ENCODE measurements around the gene PRH1. TPM values are rescaled to one million over a fixed set of nuclear protein-coding genes. Genes with fewer than 3 reads are reported as not detected.

Gene PRH1
- total RNA-seq, 1 experiment from 2014 or later = 12.4 TPM

- Mint-ChIP-seq H3K27me3 (ENCODE audit: unreplicated experiment) (no peaks in the 10 kb centered on the region), H3K36me3 (ENCODE audit: insufficient read depth, unreplicated experiment) (no peaks in the 10 kb centered on the region), H3K9me3 (ENCODE audit: low read depth, unreplicated experiment) (peaks cover 5% of the 10 kb centered on the region), H3K4me1 (ENCODE audit: low read depth, unreplicated experiment) (no peaks in the 10 kb centered on the region), H3K4me3 (ENCODE audit: low read depth, unreplicated experiment) (no peak overlapping the region), H3K27ac (ENCODE audit: unreplicated experiment) (no peak overlapping the region)
- intact Hi-C loops (cut with micrococcal nuclease; ENCODE audit: unreplicated experiment) = no loop called here
- CTCF ChIA-PET = no interaction called here
- TF ChIP-seq CTCF (IDR thresholded peaks at IDR 0.05; ENCODE audit: unreplicated experiment) = no peak
- no TSS peak for BruUV-seq (replicated peaks)
- DNase-seq = no peak
Observed at GRCh38 chr12:10900972-10901371, 16.9 kb upstream of the PRH1 start.

- intact Hi-C loops (cut with micrococcal nuclease; ENCODE audit: unreplicated experiment) = no loop called here
- no peak overlapping the region for H3K27ac Mint-ChIP-seq (ENCODE audit: unreplicated experiment)
Observed at GRCh38 chr12:10900530-10900929, 16.5 kb upstream of the PRH1 start.

GRCh38 chr12:10896854-10897253 lies 12.8 kb upstream of the PRH1 start:
- no peaks in the 10 kb centered on the region for H3K36me3 Mint-ChIP-seq (ENCODE audit: insufficient read depth, unreplicated experiment)
- no peak overlapping the region for H3K27ac Mint-ChIP-seq (ENCODE audit: unreplicated experiment)
- H3K9me3 Mint-ChIP-seq (ENCODE audit: low read depth, unreplicated experiment) = peaks cover 2% of the 10 kb centered on the region
- CTCF ChIA-PET = no interaction called here
- H3K27me3 Mint-ChIP-seq (ENCODE audit: unreplicated experiment) = no peaks in the 10 kb centered on the region
- BruUV-seq (replicated peaks) = no TSS peak
- intact Hi-C loops (cut with micrococcal nuclease; ENCODE audit: unreplicated experiment) = no loop called here
- TF ChIP-seq CTCF (IDR thresholded peaks at IDR 0.05; ENCODE audit: unreplicated experiment) = no peak
- H3K4me3 Mint-ChIP-seq (ENCODE audit: low read depth, unreplicated experiment) = no peak overlapping the region
- H3K4me1 Mint-ChIP-seq (ENCODE audit: low read depth, unreplicated experiment) = peaks cover 8% of the 10 kb centered on the region
- DNase-seq = no peak

More at GRCh38 chr12:10900530-10900929, 16.5 kb upstream of the PRH1 start:
- DNase-seq = no peak
- Mint-ChIP-seq H3K36me3 (ENCODE audit: insufficient read depth, unreplicated experiment) (no peaks in the 10 kb centered on the region), H3K4me3 (ENCODE audit: low read depth, unreplicated experiment) (no peak overlapping the region), H3K4me1 (ENCODE audit: low read depth, unreplicated experiment) (no peaks in the 10 kb centered on the region), H3K27me3 (ENCODE audit: unreplicated experiment) (no peaks in the 10 kb centered on the region), H3K9me3 (ENCODE audit: low read depth, unreplicated experiment) (peaks cover 5% of the 10 kb centered on the region)
- TF ChIP-seq CTCF (IDR thresholded peaks at IDR 0.05; ENCODE audit: unreplicated experiment) = no peak
- CTCF ChIA-PET = no interaction called here
- BruUV-seq (replicated peaks) = no TSS peak

- TF ChIP-seq CTCF (IDR thresholded peaks at IDR 0.05; ENCODE audit: unreplicated experiment) = no peak
- Mint-ChIP-seq H3K36me3 (ENCODE audit: insufficient read depth, unreplicated experiment) (no peaks in the 10 kb centered on the region), H3K27ac (ENCODE audit: unreplicated experiment) (no peak overlapping the region), H3K4me1 (ENCODE audit: low read depth, unreplicated experiment) (peaks cover 8% of the 10 kb centered on the region), H3K9me3 (ENCODE audit: low read depth, unreplicated experiment) (no peaks in the 10 kb centered on the region), H3K27me3 (ENCODE audit: unreplicated experiment) (no peaks in the 10 kb centered on the region), H3K4me3 (ENCODE audit: low read depth, unreplicated experiment) (no peak overlapping the region)
- intact Hi-C loops (cut with micrococcal nuclease; ENCODE audit: unreplicated experiment) = no loop called here
- CTCF ChIA-PET = no interaction called here
- DNase-seq = no peak
- BruUV-seq (replicated peaks) = no TSS peak
Observed at GRCh38 chr12:10891937-10892336, 7.9 kb upstream of the PRH1 start.
